ENCODE measurements around the gene MYO1F.

MYO1F gene

DNA sequence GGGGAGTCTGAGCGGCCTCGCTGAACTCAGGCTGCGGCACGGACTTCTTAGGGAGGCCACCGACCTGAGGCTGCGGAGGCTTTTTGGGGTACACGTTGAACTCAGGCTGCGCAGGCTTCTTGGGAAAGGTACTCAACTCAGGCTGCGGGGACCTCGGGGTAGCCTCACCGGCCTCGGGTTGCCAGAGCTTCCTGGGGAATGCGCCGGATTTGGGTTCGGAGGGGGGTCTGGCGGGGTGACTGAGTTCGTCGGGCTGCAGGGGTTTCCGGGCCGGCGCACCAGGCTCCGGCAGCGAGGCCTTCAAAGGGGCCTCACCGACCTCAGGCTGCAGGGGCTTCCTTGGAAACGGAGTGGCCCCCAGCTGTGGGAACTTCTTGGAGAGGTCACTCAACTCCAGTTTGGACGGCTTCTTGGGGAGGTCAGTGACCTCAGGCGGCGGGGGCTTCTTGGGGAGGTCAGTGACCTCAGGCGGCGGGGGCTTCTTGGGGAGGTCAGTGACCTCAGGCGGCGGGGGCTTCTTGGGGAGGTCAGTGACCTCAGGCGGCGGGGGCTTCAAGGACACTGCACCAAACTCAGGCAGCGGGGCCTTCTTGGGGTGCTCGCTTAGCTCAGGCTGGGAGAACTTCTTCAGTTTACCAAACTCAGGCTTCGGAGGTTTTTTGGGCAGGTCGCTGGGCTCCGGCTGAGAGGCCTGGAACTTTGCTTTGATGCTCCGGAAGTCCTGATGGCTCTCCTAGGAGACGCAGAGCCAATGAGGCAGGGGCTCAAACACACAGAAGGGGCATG lies 78.0 kb downstream of the MYO1F start:
- no peaks in the 10 kb centered on the region for H3K9me3 ChIP-seq (ENCODE audit: insufficient read depth, low read length, severe bottlenecking)
- no peak for DNase-seq
- no peak overlapping the region for H3K9ac ChIP-seq (ENCODE audit: low read depth, low read length)
- H3K4me1 ChIP-seq (ENCODE audit: insufficient read depth, low read length) = no peaks in the 10 kb centered on the region
- H3K4me3 ChIP-seq (ENCODE audit: low read depth in 1 of 2, low read length in 2 of 2) = no peak overlapping the region
- no peak overlapping the region for H3K27ac ChIP-seq (ENCODE audit: low read length)
- no peak for ATAC-seq (ENCODE audit: insufficient read depth, low read depth)
- H3K36me3 ChIP-seq (ENCODE audit: insufficient read depth, low read length) = no peaks in the 10 kb centered on the region
- no peaks in the 10 kb centered on the region for H4K20me1 ChIP-seq (ENCODE audit: insufficient read depth, low read length)
- no peaks in the 10 kb centered on the region for H3K27me3 ChIP-seq (ENCODE audit: insufficient read depth, low read length, poor library complexity)
- no peak overlapping the region for H2AFZ ChIP-seq (ENCODE audit: low read depth, low read length)
- TF ChIP-seq, protein P1, sequence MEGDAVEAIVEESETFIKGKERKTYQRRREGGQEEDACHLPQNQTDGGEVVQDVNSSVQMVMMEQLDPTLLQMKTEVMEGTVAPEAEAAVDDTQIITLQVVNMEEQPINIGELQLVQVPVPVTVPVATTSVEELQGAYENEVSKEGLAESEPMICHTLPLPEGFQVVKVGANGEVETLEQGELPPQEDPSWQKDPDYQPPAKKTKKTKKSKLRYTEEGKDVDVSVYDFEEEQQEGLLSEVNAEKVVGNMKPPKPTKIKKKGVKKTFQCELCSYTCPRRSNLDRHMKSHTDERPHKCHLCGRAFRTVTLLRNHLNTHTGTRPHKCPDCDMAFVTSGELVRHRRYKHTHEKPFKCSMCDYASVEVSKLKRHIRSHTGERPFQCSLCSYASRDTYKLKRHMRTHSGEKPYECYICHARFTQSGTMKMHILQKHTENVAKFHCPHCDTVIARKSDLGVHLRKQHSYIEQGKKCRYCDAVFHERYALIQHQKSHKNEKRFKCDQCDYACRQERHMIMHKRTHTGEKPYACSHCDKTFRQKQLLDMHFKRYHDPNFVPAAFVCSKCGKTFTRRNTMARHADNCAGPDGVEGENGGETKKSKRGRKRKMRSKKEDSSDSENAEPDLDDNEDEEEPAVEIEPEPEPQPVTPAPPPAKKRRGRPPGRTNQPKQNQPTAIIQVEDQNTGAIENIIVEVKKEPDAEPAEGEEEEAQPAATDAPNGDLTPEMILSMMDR (IDR thresholded peaks at IDR 0.05; ENCODE audit: borderline replicate concordance, extremely low read depth, low read length, poor library complexity, severe bottlenecking) = no peak
- no peak for TF ChIP-seq EZH2 (IDR thresholded peaks at IDR 0.05; ENCODE audit: borderline replicate concordance, low read depth, low read length, severe bottlenecking)
- no peak overlapping the region for H3K4me2 ChIP-seq (ENCODE audit: insufficient read depth, low read length)
- H3K79me2 ChIP-seq (ENCODE audit: insufficient read depth, low read length) = no peaks in the 10 kb centered on the region

GRCh38 chr19:8498295-8498694 lies 78.9 kb downstream of the MYO1F start:
- TF ChIP-seq EZH2 (IDR thresholded peaks at IDR 0.05; ENCODE audit: borderline replicate concordance, low read depth, low read length, severe bottlenecking) = no peak
- TF ChIP-seq, protein P1 (IDR thresholded peaks at IDR 0.05; ENCODE audit: borderline replicate concordance, extremely low read depth, low read length, poor library complexity, severe bottlenecking) = no peak

DNA sequence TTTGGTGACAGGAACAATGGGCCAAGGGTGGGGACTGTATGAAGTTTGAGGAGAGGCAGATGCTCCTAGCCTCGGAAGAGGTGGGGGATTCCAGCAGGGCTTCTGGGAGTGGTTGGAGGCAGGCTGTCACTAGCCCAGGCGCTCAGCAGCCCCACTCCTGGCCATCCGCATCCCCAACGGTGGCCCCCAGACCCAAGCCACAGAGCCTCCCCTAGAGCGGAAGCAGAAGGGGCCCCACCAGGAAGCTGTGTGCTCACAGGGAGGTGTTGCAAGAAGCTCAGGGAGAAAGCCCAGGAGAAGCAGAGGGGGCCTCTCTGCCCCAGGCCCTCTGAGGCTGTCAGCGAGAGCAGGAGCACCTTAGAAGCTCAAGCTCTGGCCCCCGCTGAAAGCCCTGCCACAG lies 83.1 kb downstream of the MYO1F start:
- H3K9me3 ChIP-seq (ENCODE audit: insufficient read depth, low read length, severe bottlenecking) = no peaks in the 10 kb centered on the region
- no peaks in the 10 kb centered on the region for H3K79me2 ChIP-seq (ENCODE audit: insufficient read depth, low read length)
- no peak overlapping the region for H3K27ac ChIP-seq (ENCODE audit: low read length)
- peaks cover 8% of the 10 kb centered on the region; the same call in 1 of the 2 replicates for H4K20me1 ChIP-seq (ENCODE audit: insufficient read depth, low read length)
- peak; percentile 70 for ATAC-seq (ENCODE audit: insufficient read depth, low read depth)
- DNase-seq = peak; percentile 50
- H3K4me2 ChIP-seq (ENCODE audit: insufficient read depth, low read length) = no peak overlapping the region
- H3K36me3 ChIP-seq (ENCODE audit: insufficient read depth, low read length) = peaks cover 10% of the 10 kb centered on the region
- H3K9ac ChIP-seq (ENCODE audit: low read depth, low read length) = no peak overlapping the region
- H3K27me3 ChIP-seq (ENCODE audit: insufficient read depth, low read length, poor library complexity) = no peaks in the 10 kb centered on the region
- TF ChIP-seq, protein P1 (IDR thresholded peaks at IDR 0.05; ENCODE audit: borderline replicate concordance, extremely low read depth, low read length, poor library complexity, severe bottlenecking) = no peak
- no peak for TF ChIP-seq EZH2 (IDR thresholded peaks at IDR 0.05; ENCODE audit: borderline replicate concordance, low read depth, low read length, severe bottlenecking)
- H3K4me1 ChIP-seq (ENCODE audit: insufficient read depth, low read length) = no peaks in the 10 kb centered on the region
- no peak overlapping the region for H3K4me3 ChIP-seq (ENCODE audit: low read depth in 1 of 2, low read length in 2 of 2)
- no peak overlapping the region for H2AFZ ChIP-seq (ENCODE audit: low read depth, low read length)

More at GRCh38 chr19:8498295-8498694, 78.9 kb downstream of the MYO1F start:
- no peaks in the 10 kb centered on the region for H3K27me3 ChIP-seq (ENCODE audit: insufficient read depth, low read length, poor library complexity)
- no peaks in the 10 kb centered on the region for H3K36me3 ChIP-seq (ENCODE audit: insufficient read depth, low read length)
- ATAC-seq (ENCODE audit: insufficient read depth, low read depth) (no peak), DNase-seq (no peak)
- no peak overlapping the region for H3K4me2 ChIP-seq (ENCODE audit: insufficient read depth, low read length)
- H4K20me1 ChIP-seq (ENCODE audit: insufficient read depth, low read length) = no peaks in the 10 kb centered on the region
- no peak overlapping the region for H2AFZ ChIP-seq (ENCODE audit: low read depth, low read length)
- no peak overlapping the region for H3K9ac ChIP-seq (ENCODE audit: low read depth, low read length)
- no peak overlapping the region for H3K27ac ChIP-seq (ENCODE audit: low read length)
- no peaks in the 10 kb centered on the region for H3K9me3 ChIP-seq (ENCODE audit: insufficient read depth, low read length, severe bottlenecking)
- no peak overlapping the region for H3K4me3 ChIP-seq (ENCODE audit: low read depth in 1 of 2, low read length in 2 of 2)
- no peaks in the 10 kb centered on the region for H3K4me1 ChIP-seq (ENCODE audit: insufficient read depth, low read length)
- H3K79me2 ChIP-seq (ENCODE audit: insufficient read depth, low read length) = no peaks in the 10 kb centered on the region

Measured in DND-41 (cell line).